A549 (cell line): Measurements from ENCODE around the gene NSUN7.

Experiments
- CEBPB ChIP-seq, 2 experiments: fragments of >200 bp in 1 of 2; sonication (Bioruptor Twin) in 1 of 2; formaldehyde crosslinking in 1 of 2; IDR thresholded peaks; 2 replicates each; pipeline ENCODE4 v1.6.1; 2012 to 2016
- KDM5A ChIP-seq: fragments of 200-600 bp; sonication (generic); IDR thresholded peaks from 2 replicates; pipeline ENCODE4 v1.6.1; 2016; ENCODE audit warnings: antibody characterized with exemption, mild to moderate bottlenecking
- TF ChIP-seq, protein P1 (sequence below): fragments of >200 bp; sonication (Bioruptor Twin); formaldehyde crosslinking; IDR thresholded peaks from 3 replicates; pipeline ENCODE4 v1.5.1; 2016

DNA sequence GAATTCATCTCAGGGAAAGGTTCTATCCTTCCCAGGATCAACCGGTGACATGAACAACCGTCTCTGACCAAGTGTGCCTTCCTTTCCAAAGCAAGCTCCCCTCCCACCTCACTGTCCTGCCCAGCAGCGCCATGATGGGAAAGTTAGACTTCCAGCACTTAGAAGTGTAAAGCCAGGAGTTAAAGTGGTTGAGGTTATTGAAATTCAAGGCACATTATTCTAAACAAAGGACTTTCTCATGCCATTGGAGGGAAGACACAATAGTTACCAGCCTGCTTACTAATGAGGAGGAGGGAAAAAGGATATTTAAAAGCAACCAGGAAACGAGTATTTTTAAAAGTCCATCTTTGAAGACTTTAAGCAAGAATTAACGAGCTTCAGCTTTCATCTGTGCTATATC lies 96.8 kb downstream of the NSUN7 start:
- no peak for TF ChIP-seq KDM5A
- TF ChIP-seq, protein P1, sequence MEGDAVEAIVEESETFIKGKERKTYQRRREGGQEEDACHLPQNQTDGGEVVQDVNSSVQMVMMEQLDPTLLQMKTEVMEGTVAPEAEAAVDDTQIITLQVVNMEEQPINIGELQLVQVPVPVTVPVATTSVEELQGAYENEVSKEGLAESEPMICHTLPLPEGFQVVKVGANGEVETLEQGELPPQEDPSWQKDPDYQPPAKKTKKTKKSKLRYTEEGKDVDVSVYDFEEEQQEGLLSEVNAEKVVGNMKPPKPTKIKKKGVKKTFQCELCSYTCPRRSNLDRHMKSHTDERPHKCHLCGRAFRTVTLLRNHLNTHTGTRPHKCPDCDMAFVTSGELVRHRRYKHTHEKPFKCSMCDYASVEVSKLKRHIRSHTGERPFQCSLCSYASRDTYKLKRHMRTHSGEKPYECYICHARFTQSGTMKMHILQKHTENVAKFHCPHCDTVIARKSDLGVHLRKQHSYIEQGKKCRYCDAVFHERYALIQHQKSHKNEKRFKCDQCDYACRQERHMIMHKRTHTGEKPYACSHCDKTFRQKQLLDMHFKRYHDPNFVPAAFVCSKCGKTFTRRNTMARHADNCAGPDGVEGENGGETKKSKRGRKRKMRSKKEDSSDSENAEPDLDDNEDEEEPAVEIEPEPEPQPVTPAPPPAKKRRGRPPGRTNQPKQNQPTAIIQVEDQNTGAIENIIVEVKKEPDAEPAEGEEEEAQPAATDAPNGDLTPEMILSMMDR, result no peak
- no peak for TF ChIP-seq CEBPB (IDR thresholded peaks at IDR 0.05)
